Measurements from ENCODE around the gene ESYT2. TPM values are rescaled to one million over a fixed set of nuclear protein-coding genes. Genes with fewer than 3 reads are reported as not detected.

The ESYT2 gene
- polyA plus RNA-seq, 4 donors, result 10.0 to 37.9 (median 21.2) TPM

Other genes with a start within 250 kb of the ESYT2 start
- gene PTPRN2, start 241.7 kb downstream of the ESYT2 start, polyA plus RNA-seq, result 10 to 100 TPM in 1 of 4 donors, 1 to 10 TPM in 3; 1.6 to 11.7 (median 4.0) TPM
- gene NCAPG2, start 124.7 kb downstream of the ESYT2 start, polyA plus RNA-seq, result 10 to 100 TPM in 2 of 4 donors, 1 to 10 TPM in 1, under 1 TPM in 1; 0.81 to 11.2 (median 5.9) TPM
- gene DYNC2I1, start 27.0 kb upstream of the ESYT2 start, polyA plus RNA-seq, result 10 to 100 TPM in 3 of 4 donors, 1 to 10 TPM in 1; 7.0 to 49.6 (median 27.4) TPM

All from small intestine (tissue), 4 donors.